K562 (cell line): ENCODE data around the gene CFAP53. TPM values are rescaled to one million over a fixed set of nuclear protein-coding genes. Genes with fewer than 3 reads are reported as not detected.

ENCODE experiments used
- BRCA1 ChIP-seq, 2 experiments: fragments of 450-650 bp in 1 of 2; sonication (generic) in 1 of 2; formaldehyde crosslinking in 1 of 2; IDR thresholded peaks; 2 replicates each; pipeline versions ENCODE4 v1.5.0 to v1.6.1; 2017 to 2020; ENCODE audit warnings: mild to moderate bottlenecking in 1 of 2, missing genetic modification reagents in 1 of 2
- DDX20 ChIP-seq: fragments of 450-650 bp; IDR thresholded peaks from 2 replicates; pipeline ENCODE4 v1.6.1; 2016; ENCODE audit warnings: missing genetic modification characterization, low read depth, mild to moderate bottlenecking, missing compliant biosample characterization, moderate library complexity
- ELF1 ChIP-seq: fragments of 200-800 bp; sonication (Bioruptor generic); IDR thresholded peaks from 2 replicates; pipeline ENCODE4 v1.6.1; 2016; ENCODE audit warnings: missing genetic modification characterization, missing compliant biosample characterization
- HMGN3 ChIP-seq: IDR thresholded peaks from 2 replicates; pipeline ENCODE4 v1.6.1; 2011; ENCODE audit warnings: borderline replicate concordance, low read depth, mild to moderate bottlenecking, mixed read lengths, low read length; ENCODE audit not compliant: insufficient read length; ENCODE audit errors: extremely low read depth
- IFI16 ChIP-seq: fragments of 250-450 bp; sonication (Bioruptor Pico); IDR thresholded peaks from 2 replicates; pipeline ENCODE4 v2.1.2; 2022; ENCODE audit warnings: mild to moderate bottlenecking, inconsistent platforms
- MTF1 ChIP-seq: fragments of 250-450 bp; sonication (Bioruptor Pico); IDR thresholded peaks from 2 replicates; pipeline ENCODE4 v1.9.0; 2021; ENCODE audit warnings: moderate library complexity, mild to moderate bottlenecking, inconsistent platforms, borderline replicate concordance
- NR1H2 ChIP-seq: sonication (generic); formaldehyde crosslinking; IDR thresholded peaks from 2 replicates; pipeline ENCODE4 v1.4.0; 2020; ENCODE audit warnings: mild to moderate bottlenecking, missing genetic modification reagents
- RBM34 ChIP-seq: fragments of 200-400 bp; formaldehyde crosslinking; IDR thresholded peaks from 2 replicates; pipeline ENCODE4 v1.6.1; 2018; ENCODE audit warnings: low read length, borderline replicate concordance; ENCODE audit not compliant: insufficient read depth
- SNRNP70 ChIP-seq: fragments of 200-400 bp; formaldehyde crosslinking; optimal IDR thresholded peaks from 2 replicates; pipeline ENCODE3; 2017; ENCODE audit warnings: low read depth, low read length
- U2AF1 ChIP-seq: fragments of 200-400 bp; formaldehyde crosslinking; optimal IDR thresholded peaks from 2 replicates; pipeline ENCODE3; 2017; ENCODE audit warnings: mild to moderate bottlenecking, low read depth, low read length, moderate library complexity
- XRCC4 ChIP-seq: IDR thresholded peaks from one replicate; pipeline ENCODE4 v1.6.1; 2011; ENCODE audit not compliant: insufficient read depth, insufficient read length; ENCODE audit errors: extremely low read depth
- ZNF217 ChIP-seq: sonication (generic); formaldehyde crosslinking; IDR thresholded peaks from 2 replicates; pipeline ENCODE4 v1.8.0; 2022; ENCODE audit warnings: mild to moderate bottlenecking, missing genetic modification reagents
- ZNF239 ChIP-seq: fragments of 250-450 bp; sonication (Bioruptor Pico); IDR thresholded peaks from 2 replicates; pipeline ENCODE4 v1.4.0; 2020; ENCODE audit warnings: mild to moderate bottlenecking
- ZNF507 ChIP-seq: conservative IDR thresholded peaks from 2 replicates; pipeline ENCODE4 v1.6.1; 2017; ENCODE audit warnings: missing genetic modification characterization, missing compliant biosample characterization
- polyA plus RNA-seq, 8 experiments: library from polyadenylated mRNA; depleted of rRNA in 4 of 8; stranded (reverse) in 5 of 8; unstranded in 3 of 8; fragments of >200 nt; fragmentation: Nextera tagmentation in 2 of 8; fragmentation: Illumina TruSeq in 1 of 8; extraction: Ambion mirVana in 2 of 8; extraction: Trizol in 1 of 8; gene quantifications; 2 replicates each; pipeline versions ENCODE4 v1.2.1 to v1.2.3, GENCODE V29; 2011 to 2014; ENCODE audit warnings: inconsistent platforms in 1 of 8, missing spikeins in 1 of 8
- total RNA-seq, 7 experiments: library from RNA; depleted of rRNA in 6 of 7; stranded (reverse); fragments of >200 nt in 6 of 7; fragmentation: Illumina TruSeq in 2 of 7; extraction: Trizol in 2 of 7; gene quantifications; 2 replicates each; pipeline versions ENCODE4 v1.2.1 to v1.2.3, GENCODE V29; 2011 to 2021; ENCODE audit warnings: low replicate concordance in 1 of 7
- TF ChIP-seq, protein P1 (sequence below): fragments of 450-650 bp; IDR thresholded peaks from 2 replicates; pipeline ENCODE4 v1.6.1; 2017; ENCODE audit warnings: antibody characterized with exemption, mild to moderate bottlenecking
- TF ChIP-seq, protein P2 (sequence below): fragments of 250-450 bp; sonication (Bioruptor Pico); IDR thresholded peaks from 2 replicates; pipeline ENCODE4 v1.9.0; 2021; ENCODE audit warnings: mild to moderate bottlenecking, inconsistent platforms
- TF ChIP-seq, protein P3 (sequence below): fragments of 450-650 bp; IDR thresholded peaks from 2 replicates; pipeline ENCODE4 v1.6.1; 2016
- TF ChIP-seq, protein P4 (sequence below): sonication (generic); formaldehyde crosslinking; IDR thresholded peaks from 2 replicates; pipeline ENCODE4 v1.8.1; 2022; ENCODE audit warnings: missing genetic modification reagents

Gene CFAP53
- total and polyA plus RNA-seq, 9 of the 15 experiments (the other 6 are each of a cell fraction or from before 2014, with no cell fraction given): 0.21 to 1.9 (median 1.2) TPM

DNA sequence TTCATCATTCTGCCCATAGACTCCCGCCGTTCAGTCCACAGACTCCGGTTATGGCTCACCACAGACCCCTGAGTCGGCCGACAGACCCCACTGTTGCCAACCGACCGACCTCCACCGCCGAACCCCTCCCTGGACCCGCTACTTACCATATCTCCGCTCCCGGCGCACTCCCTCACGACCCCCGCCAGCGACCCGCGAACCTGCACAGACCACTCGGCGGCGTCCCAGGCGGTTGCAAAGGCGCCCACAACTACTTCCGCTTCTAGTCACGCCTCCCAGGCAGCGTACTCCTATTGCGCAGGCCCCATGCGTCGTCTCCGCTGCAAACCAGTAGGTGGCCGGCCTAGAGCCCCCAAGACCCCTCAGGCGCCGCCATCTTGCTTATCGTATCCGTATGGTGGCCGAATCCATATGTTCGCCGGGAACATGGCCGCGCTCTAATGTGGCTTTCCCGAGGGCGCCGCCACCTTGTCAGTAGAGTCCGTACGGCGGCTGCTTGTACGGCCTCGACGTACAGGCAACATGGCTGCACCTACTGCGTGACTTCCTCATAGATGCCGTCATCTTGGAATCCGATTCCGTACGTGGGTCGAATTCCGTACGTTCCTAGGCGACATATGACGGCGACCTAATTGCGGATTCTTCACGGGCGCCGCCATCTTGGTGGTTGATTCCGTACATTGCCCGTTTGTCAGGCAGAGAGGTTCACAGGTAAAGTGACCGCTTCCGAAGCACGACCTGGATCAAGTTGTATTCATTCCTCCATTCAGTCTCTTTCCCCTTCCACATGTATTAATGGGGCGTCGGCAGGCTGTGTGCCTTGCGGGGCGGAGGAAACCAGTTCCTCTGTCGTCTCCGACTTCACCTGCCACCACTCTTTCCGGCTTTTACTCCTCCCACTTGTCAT is 21.4 kb upstream of the CFAP53 start, which contains the start of gene CXXC1 (continued):
- TF ChIP-seq, protein P1, sequence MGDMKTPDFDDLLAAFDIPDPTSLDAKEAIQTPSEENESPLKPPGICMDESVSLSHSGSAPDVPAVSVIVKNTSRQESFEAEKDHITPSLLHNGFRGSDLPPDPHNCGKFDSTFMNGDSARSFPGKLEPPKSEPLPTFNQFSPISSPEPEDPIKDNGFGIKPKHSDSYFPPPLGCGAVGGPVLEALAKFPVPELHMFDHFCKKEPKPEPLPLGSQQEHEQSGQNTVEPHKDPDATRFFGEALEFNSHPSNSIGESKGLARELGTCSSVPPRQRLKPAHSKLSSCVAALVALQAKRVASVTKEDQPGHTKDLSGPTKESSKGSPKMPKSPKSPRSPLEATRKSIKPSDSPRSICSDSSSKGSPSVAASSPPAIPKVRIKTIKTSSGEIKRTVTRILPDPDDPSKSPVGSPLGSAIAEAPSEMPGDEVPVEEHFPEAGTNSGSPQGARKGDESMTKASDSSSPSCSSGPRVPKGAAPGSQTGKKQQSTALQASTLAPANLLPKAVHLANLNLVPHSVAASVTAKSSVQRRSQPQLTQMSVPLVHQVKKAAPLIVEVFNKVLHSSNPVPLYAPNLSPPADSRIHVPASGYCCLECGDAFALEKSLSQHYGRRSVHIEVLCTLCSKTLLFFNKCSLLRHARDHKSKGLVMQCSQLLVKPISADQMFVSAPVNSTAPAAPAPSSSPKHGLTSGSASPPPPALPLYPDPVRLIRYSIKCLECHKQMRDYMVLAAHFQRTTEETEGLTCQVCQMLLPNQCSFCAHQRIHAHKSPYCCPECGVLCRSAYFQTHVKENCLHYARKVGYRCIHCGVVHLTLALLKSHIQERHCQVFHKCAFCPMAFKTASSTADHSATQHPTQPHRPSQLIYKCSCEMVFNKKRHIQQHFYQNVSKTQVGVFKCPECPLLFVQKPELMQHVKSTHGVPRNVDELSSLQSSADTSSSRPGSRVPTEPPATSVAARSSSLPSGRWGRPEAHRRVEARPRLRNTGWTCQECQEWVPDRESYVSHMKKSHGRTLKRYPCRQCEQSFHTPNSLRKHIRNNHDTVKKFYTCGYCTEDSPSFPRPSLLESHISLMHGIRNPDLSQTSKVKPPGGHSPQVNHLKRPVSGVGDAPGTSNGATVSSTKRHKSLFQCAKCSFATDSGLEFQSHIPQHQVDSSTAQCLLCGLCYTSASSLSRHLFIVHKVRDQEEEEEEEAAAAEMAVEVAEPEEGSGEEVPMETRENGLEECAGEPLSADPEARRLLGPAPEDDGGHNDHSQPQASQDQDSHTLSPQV: no peak
- TF ChIP-seq IFI16 (CRISPR knock-in tag): no peak
- TF ChIP-seq HMGN3: no peak
- TF ChIP-seq BRCA1 (IDR thresholded peaks at IDR 0.05): no peak
- no peak for TF ChIP-seq BRCA1 (CRISPR knock-in tag; IDR thresholded peaks at IDR 0.05)
- TF ChIP-seq ZNF239 (CRISPR knock-in tag): peak; percentile 79
- TF ChIP-seq U2AF1: no peak
- TF ChIP-seq XRCC4: no peak
- TF ChIP-seq, protein P2, sequence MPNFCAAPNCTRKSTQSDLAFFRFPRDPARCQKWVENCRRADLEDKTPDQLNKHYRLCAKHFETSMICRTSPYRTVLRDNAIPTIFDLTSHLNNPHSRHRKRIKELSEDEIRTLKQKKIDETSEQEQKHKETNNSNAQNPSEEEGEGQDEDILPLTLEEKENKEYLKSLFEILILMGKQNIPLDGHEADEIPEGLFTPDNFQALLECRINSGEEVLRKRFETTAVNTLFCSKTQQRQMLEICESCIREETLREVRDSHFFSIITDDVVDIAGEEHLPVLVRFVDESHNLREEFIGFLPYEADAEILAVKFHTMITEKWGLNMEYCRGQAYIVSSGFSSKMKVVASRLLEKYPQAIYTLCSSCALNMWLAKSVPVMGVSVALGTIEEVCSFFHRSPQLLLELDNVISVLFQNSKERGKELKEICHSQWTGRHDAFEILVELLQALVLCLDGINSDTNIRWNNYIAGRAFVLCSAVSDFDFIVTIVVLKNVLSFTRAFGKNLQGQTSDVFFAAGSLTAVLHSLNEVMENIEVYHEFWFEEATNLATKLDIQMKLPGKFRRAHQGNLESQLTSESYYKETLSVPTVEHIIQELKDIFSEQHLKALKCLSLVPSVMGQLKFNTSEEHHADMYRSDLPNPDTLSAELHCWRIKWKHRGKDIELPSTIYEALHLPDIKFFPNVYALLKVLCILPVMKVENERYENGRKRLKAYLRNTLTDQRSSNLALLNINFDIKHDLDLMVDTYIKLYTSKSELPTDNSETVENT (CRISPR knock-in tag): no peak
- no peak for TF ChIP-seq SNRNP70
- TF ChIP-seq DDX20: peak; percentile 69; the same call in 1 of the 2 replicates
- TF ChIP-seq, protein P3, sequence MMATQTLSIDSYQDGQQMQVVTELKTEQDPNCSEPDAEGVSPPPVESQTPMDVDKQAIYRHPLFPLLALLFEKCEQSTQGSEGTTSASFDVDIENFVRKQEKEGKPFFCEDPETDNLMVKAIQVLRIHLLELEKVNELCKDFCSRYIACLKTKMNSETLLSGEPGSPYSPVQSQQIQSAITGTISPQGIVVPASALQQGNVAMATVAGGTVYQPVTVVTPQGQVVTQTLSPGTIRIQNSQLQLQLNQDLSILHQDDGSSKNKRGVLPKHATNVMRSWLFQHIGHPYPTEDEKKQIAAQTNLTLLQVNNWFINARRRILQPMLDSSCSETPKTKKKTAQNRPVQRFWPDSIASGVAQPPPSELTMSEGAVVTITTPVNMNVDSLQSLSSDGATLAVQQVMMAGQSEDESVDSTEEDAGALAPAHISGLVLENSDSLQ: no peak; the same call in none of the 2 replicates
- TF ChIP-seq NR1H2 (CRISPR knock-in tag): no peak
- peak; percentile 89 for TF ChIP-seq ELF1
- TF ChIP-seq, protein P4, sequence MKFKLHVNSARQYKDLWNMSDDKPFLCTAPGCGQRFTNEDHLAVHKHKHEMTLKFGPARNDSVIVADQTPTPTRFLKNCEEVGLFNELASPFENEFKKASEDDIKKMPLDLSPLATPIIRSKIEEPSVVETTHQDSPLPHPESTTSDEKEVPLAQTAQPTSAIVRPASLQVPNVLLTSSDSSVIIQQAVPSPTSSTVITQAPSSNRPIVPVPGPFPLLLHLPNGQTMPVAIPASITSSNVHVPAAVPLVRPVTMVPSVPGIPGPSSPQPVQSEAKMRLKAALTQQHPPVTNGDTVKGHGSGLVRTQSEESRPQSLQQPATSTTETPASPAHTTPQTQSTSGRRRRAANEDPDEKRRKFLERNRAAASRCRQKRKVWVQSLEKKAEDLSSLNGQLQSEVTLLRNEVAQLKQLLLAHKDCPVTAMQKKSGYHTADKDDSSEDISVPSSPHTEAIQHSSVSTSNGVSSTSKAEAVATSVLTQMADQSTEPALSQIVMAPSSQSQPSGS (CRISPR knock-in tag): no peak
- no peak for TF ChIP-seq ZNF217 (CRISPR knock-in tag)
- no peak for TF ChIP-seq MTF1 (CRISPR knock-in tag)
- no peak for TF ChIP-seq RBM34
- TF ChIP-seq ZNF507 (tag): no peak
